NCI-H748 (cell line): ENCODE measurements around the gene DCLRE1A.

Source experiments
- DNase-seq: peaks from one replicate; lab custom pipeline; 2025; ENCODE audit not compliant: unreplicated experiment; lab: John Stamatoyannopoulos, UW

DCLRE1A gene

DNA sequence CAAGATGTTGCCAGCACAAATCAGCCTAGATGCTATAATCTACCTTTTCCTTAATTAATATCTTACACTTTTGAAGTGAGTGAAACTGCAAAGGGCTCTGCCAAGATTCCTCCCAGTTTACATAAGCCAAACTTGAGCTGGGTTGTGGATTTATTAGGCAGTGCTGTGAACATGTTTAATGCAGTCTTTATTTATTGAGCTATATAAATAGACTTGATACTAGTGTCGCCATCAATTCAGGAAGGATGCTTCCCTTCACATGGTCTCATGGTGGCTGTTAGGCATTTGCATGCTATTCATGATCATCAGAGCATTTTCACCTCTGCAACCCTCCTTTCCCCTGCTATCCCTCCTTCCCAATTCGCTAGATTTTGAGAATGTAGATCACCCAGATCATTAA lies 62.2 kb downstream of the DCLRE1A start:
- no peak for DNase-seq

- DNase-seq, result no peak
Measured at GRCh38 chr10:113788604-113789083, 65.2 kb downstream of the DCLRE1A start.
